ENCODE data around the gene BCHE. TPM values are rescaled to one million over a fixed set of nuclear protein-coding genes. Genes with fewer than 3 reads are reported as not detected.

The BCHE gene
- total RNA-seq, 1 donor, result not detected

DNA sequence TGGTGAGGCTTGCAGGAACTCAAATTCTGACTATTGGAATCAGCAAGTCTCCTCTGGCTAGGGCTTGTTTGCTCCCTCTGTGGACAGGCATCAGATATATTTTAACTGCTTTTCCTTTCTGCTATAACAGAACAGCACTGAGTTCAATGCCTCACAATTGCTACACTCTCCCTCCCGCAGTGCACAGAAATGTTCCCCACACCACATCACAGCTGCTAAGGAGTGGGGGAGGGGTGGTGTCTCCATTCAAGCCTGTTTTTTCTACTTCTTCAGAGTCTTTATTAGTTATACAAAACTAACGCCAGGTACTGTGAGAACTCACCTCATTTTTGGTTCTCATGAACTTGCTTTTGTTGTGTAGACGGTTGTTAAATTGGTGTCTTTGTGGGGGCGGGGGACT, 68.5 kb downstream of the BCHE start:
- DNase-seq (ENCODE audit: insufficient read length, low spot score, missing footprints), result no peak
- no peak overlapping the region for H3K4me3 ChIP-seq (ENCODE audit: insufficient read depth, low read length)
- H3K4me1 ChIP-seq (ENCODE audit: insufficient read depth, low read length), result no peaks in the 10 kb centered on the region
- no peak overlapping the region for H2AFZ ChIP-seq (ENCODE audit: low read length)
- H3K4me2 ChIP-seq (ENCODE audit: insufficient read depth, low read length), result no peak overlapping the region
- H3K27ac ChIP-seq (ENCODE audit: low read depth, low read length), result no peak overlapping the region
- H3K9me3 ChIP-seq (ENCODE audit: low read depth, low read length), result no peaks in the 10 kb centered on the region
- H3K27me3 ChIP-seq (ENCODE audit: insufficient read depth, low read length), result no peaks in the 10 kb centered on the region
- no peaks in the 10 kb centered on the region for H3K36me3 ChIP-seq (ENCODE audit: insufficient read depth, low read length)
- TF ChIP-seq, protein P1, sequence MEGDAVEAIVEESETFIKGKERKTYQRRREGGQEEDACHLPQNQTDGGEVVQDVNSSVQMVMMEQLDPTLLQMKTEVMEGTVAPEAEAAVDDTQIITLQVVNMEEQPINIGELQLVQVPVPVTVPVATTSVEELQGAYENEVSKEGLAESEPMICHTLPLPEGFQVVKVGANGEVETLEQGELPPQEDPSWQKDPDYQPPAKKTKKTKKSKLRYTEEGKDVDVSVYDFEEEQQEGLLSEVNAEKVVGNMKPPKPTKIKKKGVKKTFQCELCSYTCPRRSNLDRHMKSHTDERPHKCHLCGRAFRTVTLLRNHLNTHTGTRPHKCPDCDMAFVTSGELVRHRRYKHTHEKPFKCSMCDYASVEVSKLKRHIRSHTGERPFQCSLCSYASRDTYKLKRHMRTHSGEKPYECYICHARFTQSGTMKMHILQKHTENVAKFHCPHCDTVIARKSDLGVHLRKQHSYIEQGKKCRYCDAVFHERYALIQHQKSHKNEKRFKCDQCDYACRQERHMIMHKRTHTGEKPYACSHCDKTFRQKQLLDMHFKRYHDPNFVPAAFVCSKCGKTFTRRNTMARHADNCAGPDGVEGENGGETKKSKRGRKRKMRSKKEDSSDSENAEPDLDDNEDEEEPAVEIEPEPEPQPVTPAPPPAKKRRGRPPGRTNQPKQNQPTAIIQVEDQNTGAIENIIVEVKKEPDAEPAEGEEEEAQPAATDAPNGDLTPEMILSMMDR (IDR thresholded peaks at IDR 0.05; ENCODE audit: extremely low read depth, low read depth, low read length), result no peak
- H4K20me1 ChIP-seq (ENCODE audit: insufficient read depth, low read length), result no peaks in the 10 kb centered on the region
- no peaks in the 10 kb centered on the region for H3K79me2 ChIP-seq (ENCODE audit: insufficient read depth, low read length)

DNA sequence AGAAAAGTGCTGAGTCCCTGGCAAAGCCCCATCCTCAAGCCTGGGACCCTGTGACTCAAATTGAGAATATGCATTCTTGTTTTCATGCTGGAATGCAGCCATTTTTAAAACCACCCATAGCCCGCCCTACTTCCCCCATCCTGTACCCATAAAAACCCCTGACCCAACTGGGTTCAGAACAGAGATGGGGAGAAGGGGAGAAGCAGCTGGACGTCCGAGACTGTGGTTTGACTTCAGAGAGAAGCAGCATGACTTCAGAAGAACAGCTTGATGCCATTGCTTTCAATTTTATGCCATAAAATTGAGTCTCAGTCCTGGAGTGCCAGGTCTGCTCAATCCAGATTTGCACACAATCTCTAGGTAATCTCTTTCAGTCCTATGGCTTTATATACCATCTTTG, 78.2 kb downstream of the BCHE start:
- TF ChIP-seq, protein P1 (IDR thresholded peaks at IDR 0.05; ENCODE audit: extremely low read depth, low read depth, low read length), result no peak
- no peak overlapping the region for H3K4me2 ChIP-seq (ENCODE audit: insufficient read depth, low read length)
- H3K4me1 ChIP-seq (ENCODE audit: insufficient read depth, low read length), result no peaks in the 10 kb centered on the region
- no peak overlapping the region for H2AFZ ChIP-seq (ENCODE audit: low read length)
- no peaks in the 10 kb centered on the region for H4K20me1 ChIP-seq (ENCODE audit: insufficient read depth, low read length)
- H3K36me3 ChIP-seq (ENCODE audit: insufficient read depth, low read length), result no peaks in the 10 kb centered on the region
- no peak overlapping the region for H3K27ac ChIP-seq (ENCODE audit: low read depth, low read length)
- H3K79me2 ChIP-seq (ENCODE audit: insufficient read depth, low read length), result no peaks in the 10 kb centered on the region
- DNase-seq (ENCODE audit: insufficient read length, low spot score, missing footprints), result no peak
- H3K27me3 ChIP-seq (ENCODE audit: insufficient read depth, low read length), result no peaks in the 10 kb centered on the region
- H3K4me3 ChIP-seq (ENCODE audit: insufficient read depth, low read length), result no peak overlapping the region
- H3K9me3 ChIP-seq (ENCODE audit: low read depth, low read length), result no peaks in the 10 kb centered on the region

DNA sequence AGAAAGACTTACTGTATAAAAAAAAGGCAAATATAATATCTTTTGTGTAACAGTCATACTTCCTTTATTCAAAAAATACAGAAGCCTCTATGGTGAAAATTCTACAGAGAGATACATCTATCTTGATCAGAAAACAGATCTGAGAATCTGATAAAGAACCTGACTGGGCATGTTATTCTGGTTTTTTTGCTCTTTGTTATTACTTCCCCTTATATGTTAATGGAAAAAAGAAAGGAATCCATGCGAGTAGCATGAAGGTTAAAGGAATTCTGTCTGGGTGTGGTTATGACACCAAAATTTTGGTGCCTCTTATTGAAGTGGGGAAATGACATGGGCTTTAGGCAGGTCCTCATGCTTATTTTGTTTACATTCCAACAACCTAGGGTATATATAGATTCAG, 81.7 kb downstream of the BCHE start:
- Histone ChIP-seq H3K9me3 (ENCODE audit: low read depth, low read length) (no peaks in the 10 kb centered on the region), H3K4me1 (ENCODE audit: insufficient read depth, low read length) (no peaks in the 10 kb centered on the region), H3K27ac (ENCODE audit: low read depth, low read length) (no peak overlapping the region), H3K79me2 (ENCODE audit: insufficient read depth, low read length) (no peaks in the 10 kb centered on the region), H3K36me3 (ENCODE audit: insufficient read depth, low read length) (no peaks in the 10 kb centered on the region), H2AFZ (ENCODE audit: low read length) (no peak overlapping the region), H3K4me2 (ENCODE audit: insufficient read depth, low read length) (no peak overlapping the region), H4K20me1 (ENCODE audit: insufficient read depth, low read length) (no peaks in the 10 kb centered on the region), H3K4me3 (ENCODE audit: insufficient read depth, low read length) (no peak overlapping the region), H3K27me3 (ENCODE audit: insufficient read depth, low read length) (no peaks in the 10 kb centered on the region)
- TF ChIP-seq, protein P1 (IDR thresholded peaks at IDR 0.05; ENCODE audit: extremely low read depth, low read depth, low read length), result no peak
- no peak for DNase-seq (ENCODE audit: insufficient read length, low spot score, missing footprints)

DNA sequence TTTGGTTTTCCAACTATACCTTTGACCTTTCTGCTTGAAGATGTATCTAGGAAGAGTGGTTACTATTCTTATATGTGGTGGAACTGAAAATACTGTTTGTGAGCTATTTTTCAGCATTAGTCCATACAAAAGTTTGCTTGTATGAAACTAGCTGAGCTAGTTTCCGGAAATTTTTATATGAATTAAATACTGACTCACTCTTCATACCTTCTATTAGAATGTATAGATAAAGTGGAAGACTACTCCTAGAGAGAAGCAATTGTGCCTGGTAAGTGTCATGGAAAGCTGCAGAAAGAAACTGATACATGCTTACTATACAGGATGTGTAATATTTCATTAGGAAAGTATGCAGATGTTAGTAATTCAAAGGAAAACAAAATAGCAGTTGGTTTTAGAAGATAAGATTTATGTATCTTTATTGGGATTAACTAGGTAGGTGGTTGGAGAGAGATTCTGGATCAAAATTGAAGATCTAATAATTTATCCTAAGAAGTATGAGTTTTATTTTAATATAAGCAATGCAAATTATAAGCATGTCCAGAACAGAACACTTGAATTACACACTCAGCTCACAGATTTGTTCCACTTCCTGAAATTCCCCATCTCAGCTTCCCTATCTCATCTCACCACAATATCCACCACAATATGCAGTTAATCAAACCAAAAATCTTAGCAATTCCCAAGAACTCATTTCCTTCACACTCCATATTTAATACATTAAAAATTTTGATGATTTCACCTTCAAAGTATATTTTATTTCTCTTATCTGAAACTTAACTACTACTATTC, 82.8 kb downstream of the BCHE start:
- Histone ChIP-seq H2AFZ (ENCODE audit: low read length) (no peak overlapping the region), H3K4me1 (ENCODE audit: insufficient read depth, low read length) (no peaks in the 10 kb centered on the region), H3K9me3 (ENCODE audit: low read depth, low read length) (no peaks in the 10 kb centered on the region), H3K27me3 (ENCODE audit: insufficient read depth, low read length) (no peaks in the 10 kb centered on the region), H4K20me1 (ENCODE audit: insufficient read depth, low read length) (no peaks in the 10 kb centered on the region), H3K79me2 (ENCODE audit: insufficient read depth, low read length) (no peaks in the 10 kb centered on the region), H3K36me3 (ENCODE audit: insufficient read depth, low read length) (no peaks in the 10 kb centered on the region), H3K4me2 (ENCODE audit: insufficient read depth, low read length) (no peak overlapping the region), H3K4me3 (ENCODE audit: insufficient read depth, low read length) (no peak overlapping the region), H3K27ac (ENCODE audit: low read depth, low read length) (no peak overlapping the region)
- TF ChIP-seq, protein P1 (IDR thresholded peaks at IDR 0.05; ENCODE audit: extremely low read depth, low read depth, low read length), result no peak
- no peak for DNase-seq (ENCODE audit: insufficient read length, low spot score, missing footprints)

Data from osteoblast (primary cell).